Measurements from ENCODE around the gene VEGFD. TPM values are rescaled to one million over a fixed set of nuclear protein-coding genes. Genes with fewer than 3 reads are reported as not detected.

The VEGFD gene
- total RNA-seq, 2 donors from 2014 or later: 1.2 to 2.5 TPM

DNA sequence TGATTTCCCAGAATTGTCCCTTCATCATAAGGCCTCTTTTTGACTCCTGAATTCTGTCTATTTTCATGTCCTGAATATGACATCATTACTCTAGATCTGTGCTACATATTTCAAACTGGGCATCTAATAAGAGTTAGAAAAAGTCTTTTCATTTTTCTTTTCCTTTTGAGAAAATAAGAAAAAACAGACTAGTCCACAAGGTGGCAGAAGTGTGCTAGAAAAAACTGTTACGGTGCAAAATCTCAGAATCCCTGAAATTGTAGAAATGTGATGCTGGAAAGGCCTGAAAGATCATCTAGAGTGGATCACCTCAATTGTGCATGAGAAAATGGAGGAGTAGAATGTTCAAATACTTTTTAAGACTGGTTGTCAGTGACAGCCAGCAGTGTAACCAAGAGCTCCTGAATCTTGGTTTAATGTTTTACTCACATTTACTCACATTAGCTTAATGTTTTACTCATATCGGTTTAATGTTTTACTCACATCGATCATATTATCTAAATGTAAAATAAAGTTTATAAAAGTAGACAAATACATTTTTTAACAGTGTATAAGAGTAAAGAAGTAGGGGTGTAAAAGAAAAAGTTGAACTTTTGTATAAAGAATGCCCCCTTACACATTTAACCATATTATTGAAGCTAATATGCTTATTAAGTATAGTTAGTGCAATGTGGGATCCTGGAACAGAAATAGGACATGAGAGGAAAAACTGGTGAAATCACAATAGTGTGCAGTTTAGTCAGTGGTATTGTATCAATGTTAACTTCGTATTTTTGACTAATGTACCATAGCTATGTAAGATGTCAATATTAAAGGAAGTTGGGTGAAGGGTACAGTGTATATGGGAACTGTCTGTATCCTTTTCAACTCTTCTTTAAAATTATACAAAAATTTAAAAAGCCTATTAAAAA, 84.0 kb downstream of the VEGFD start:
- H3K9ac ChIP-seq (ENCODE audit: low read depth in 2 of 2, low read length in 2 of 2): no peak overlapping the region
- intact Hi-C loops (cut with DNase I): no loop called here
- TF ChIP-seq, protein P1, sequence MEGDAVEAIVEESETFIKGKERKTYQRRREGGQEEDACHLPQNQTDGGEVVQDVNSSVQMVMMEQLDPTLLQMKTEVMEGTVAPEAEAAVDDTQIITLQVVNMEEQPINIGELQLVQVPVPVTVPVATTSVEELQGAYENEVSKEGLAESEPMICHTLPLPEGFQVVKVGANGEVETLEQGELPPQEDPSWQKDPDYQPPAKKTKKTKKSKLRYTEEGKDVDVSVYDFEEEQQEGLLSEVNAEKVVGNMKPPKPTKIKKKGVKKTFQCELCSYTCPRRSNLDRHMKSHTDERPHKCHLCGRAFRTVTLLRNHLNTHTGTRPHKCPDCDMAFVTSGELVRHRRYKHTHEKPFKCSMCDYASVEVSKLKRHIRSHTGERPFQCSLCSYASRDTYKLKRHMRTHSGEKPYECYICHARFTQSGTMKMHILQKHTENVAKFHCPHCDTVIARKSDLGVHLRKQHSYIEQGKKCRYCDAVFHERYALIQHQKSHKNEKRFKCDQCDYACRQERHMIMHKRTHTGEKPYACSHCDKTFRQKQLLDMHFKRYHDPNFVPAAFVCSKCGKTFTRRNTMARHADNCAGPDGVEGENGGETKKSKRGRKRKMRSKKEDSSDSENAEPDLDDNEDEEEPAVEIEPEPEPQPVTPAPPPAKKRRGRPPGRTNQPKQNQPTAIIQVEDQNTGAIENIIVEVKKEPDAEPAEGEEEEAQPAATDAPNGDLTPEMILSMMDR (IDR thresholded peaks at IDR 0.05): no peak

DNA sequence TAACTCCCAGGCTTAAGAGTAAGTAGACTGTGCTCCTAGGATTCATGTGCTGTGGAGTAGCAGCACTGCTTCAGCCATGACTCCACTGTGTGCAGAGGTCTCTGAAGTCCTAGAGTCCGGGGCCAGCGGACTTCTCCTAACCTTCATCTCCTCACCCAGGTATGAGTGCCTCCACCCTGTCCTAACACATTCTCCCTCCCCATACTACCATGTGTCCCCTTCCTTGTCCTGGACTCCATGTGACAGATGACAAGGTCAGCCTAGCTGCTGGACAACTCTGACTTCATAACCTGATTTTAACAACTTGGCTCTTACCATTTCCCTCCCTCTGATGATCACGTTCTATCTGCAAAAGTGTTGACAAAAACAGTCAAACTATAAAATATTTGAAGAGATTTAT, 85.4 kb downstream of the VEGFD start:
- Histone ChIP-seq H3K9ac (ENCODE audit: low read depth in 2 of 2, low read length in 2 of 2) (no peak overlapping the region), H3K27me3 (no peaks in the 10 kb centered on the region), H3K27ac (no peak overlapping the region), H3K9me3 (no peaks in the 10 kb centered on the region), H3K4me3 (no peak overlapping the region), H3K4me1 (no peaks in the 10 kb centered on the region), H3K36me3 (no peaks in the 10 kb centered on the region)
- intact Hi-C loops (cut with DNase I): no loop called here
- TF ChIP-seq, protein P1 (IDR thresholded peaks at IDR 0.05): no peak
- DNase-seq: no peak

More for the DNA sequence above, 84.0 kb downstream of the VEGFD start:
- Histone ChIP-seq H3K4me1 (no peaks in the 10 kb centered on the region), H3K4me3 (no peak overlapping the region), H3K9me3 (no peaks in the 10 kb centered on the region), H3K27me3 (no peaks in the 10 kb centered on the region), H3K27ac (peak overlapping the region; percentile 6), H3K36me3 (no peaks in the 10 kb centered on the region)
- DNase-seq: no peak

DNA sequence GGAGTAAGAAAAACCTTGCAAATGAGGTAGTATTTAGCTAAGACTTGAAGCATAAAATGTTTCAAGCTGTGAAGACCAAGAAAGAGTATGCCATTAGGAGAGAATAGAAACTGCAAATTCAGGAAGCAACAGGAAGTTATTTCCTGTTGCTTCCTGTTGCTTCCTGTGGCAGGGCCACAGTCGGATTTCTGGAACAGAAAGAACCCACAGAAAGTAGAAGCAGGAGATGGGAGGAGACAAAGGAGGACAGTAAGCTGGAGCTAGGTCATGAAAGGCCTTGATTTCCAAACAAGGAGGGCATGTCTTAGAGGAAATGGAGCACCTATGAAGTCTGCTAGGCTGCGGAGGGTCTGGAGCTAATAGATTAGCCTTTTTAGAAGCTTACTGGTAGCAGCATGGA, 86.0 kb downstream of the VEGFD start:
- Histone ChIP-seq H3K9me3 (no peaks in the 10 kb centered on the region), H3K36me3 (no peaks in the 10 kb centered on the region), H3K27me3 (no peaks in the 10 kb centered on the region), H3K4me1 (no peaks in the 10 kb centered on the region), H3K4me3 (no peak overlapping the region), H3K27ac (no peak overlapping the region), H3K9ac (ENCODE audit: low read depth in 2 of 2, low read length in 2 of 2) (no peak overlapping the region)
- TF ChIP-seq, protein P1 (IDR thresholded peaks at IDR 0.05): no peak
- no peak for DNase-seq
- intact Hi-C loops (cut with DNase I): no loop called here

Other genes with a start within 250 kb of the VEGFD start
- gene ASB9, start 114.3 kb downstream of the VEGFD start, total RNA-seq: 1 to 10 TPM; 1.8 to 3.6 TPM
- gene ASB11, start 68.8 kb downstream of the VEGFD start, total RNA-seq: under 1 TPM in 1 of 2 donors, not detected in 1; 0.10 TPM
- 10 to 100 TPM; 15.3 to 22.2 TPM for gene PIGA, start 48.9 kb downstream of the VEGFD start, total RNA-seq
- gene PIR, start 108.9 kb upstream of the VEGFD start, total RNA-seq: 10 to 100 TPM; 10.3 to 20.6 TPM
- 1 to 10 TPM; 1.4 to 1.8 TPM for gene BMX, start 116.4 kb upstream of the VEGFD start, total RNA-seq
- gene ACE2, start 216.5 kb upstream of the VEGFD start, total RNA-seq: 10 to 100 TPM; 19.5 to 38.7 TPM

Measured in colonic mucosa (tissue), 4 donors.